Measurements from ENCODE around the gene TBXAS1.
"Not testable (repeated sequence)": the region's sequence is repeated elsewhere in the genome, so short reads cannot be mapped to it uniquely, and the experiment has no call there.

TBXAS1 gene

DNA sequence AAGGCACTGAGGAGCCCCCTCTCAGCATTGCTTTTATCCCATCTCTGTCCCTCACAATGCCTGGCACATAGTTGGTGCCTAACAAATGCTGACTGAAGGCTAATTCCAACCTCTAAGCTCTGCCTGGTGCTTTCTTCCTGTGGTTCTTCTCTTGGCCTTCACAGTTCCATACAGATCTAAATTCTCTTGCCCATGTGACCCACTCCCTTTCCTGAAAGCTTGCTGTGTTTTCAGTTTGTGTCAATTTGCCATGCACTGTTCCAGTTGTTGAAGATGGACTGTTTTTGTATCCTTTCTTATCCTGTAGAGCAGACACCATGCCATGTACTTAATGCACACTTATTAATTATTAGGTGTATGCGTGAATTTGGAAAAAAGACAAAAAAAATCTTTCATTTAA lies 9.2 kb downstream of the TBXAS1 start:
- no peak for ATAC-seq (ENCODE audit: low read depth)

DNA sequence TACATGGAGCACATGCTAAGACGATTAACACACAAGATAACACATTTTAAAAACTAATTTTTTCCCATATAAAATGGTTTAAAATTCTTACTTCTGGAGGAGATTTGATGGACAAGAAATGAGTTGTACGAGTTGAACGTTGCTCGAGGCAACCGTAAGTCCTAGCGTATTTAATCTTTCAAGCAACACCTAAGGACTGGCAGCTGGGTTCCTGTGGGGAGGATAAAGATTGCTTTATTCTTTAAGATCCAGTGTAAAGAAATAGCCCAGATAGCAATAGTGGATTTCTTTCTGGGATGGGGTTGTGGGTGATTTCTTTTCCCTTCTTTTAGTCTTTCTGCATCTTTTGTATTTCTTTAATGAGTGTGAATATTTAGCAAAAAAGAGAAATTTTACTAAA lies 9.8 kb downstream of the TBXAS1 start:
- Histone ChIP-seq H3K27ac (ENCODE audit: poor library complexity, severe bottlenecking) (no peak overlapping the region), H3K4me3 (ENCODE audit: severe bottlenecking) (no peak overlapping the region), H3K9me3 (ENCODE audit: severe bottlenecking) (no peaks in the 10 kb centered on the region), H3K36me3 (ENCODE audit: low read depth) (no peaks in the 10 kb centered on the region), H3K4me1 (ENCODE audit: insufficient read depth, poor library complexity, severe bottlenecking) (no peaks in the 10 kb centered on the region), H3K27me3 (ENCODE audit: insufficient read depth, poor library complexity, severe bottlenecking) (no peaks in the 10 kb centered on the region)
- no peak for DNase-seq (ENCODE audit: low spot score)
- ATAC-seq (ENCODE audit: low read depth), result no peak
- TF ChIP-seq, protein P1, sequence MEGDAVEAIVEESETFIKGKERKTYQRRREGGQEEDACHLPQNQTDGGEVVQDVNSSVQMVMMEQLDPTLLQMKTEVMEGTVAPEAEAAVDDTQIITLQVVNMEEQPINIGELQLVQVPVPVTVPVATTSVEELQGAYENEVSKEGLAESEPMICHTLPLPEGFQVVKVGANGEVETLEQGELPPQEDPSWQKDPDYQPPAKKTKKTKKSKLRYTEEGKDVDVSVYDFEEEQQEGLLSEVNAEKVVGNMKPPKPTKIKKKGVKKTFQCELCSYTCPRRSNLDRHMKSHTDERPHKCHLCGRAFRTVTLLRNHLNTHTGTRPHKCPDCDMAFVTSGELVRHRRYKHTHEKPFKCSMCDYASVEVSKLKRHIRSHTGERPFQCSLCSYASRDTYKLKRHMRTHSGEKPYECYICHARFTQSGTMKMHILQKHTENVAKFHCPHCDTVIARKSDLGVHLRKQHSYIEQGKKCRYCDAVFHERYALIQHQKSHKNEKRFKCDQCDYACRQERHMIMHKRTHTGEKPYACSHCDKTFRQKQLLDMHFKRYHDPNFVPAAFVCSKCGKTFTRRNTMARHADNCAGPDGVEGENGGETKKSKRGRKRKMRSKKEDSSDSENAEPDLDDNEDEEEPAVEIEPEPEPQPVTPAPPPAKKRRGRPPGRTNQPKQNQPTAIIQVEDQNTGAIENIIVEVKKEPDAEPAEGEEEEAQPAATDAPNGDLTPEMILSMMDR (IDR thresholded peaks at IDR 0.05; ENCODE audit: poor library complexity, severe bottlenecking), result no peak

More for the DNA sequence above, 9.2 kb downstream of the TBXAS1 start:
- Histone ChIP-seq H3K4me3 (ENCODE audit: severe bottlenecking) (no peak overlapping the region), H3K4me1 (ENCODE audit: insufficient read depth, poor library complexity, severe bottlenecking) (no peaks in the 10 kb centered on the region), H3K27me3 (ENCODE audit: insufficient read depth, poor library complexity, severe bottlenecking) (no peaks in the 10 kb centered on the region), H3K27ac (ENCODE audit: poor library complexity, severe bottlenecking) (no peak overlapping the region), H3K9me3 (ENCODE audit: severe bottlenecking) (no peaks in the 10 kb centered on the region), H3K36me3 (ENCODE audit: low read depth) (no peaks in the 10 kb centered on the region)
- DNase-seq (ENCODE audit: low spot score), result no peak
- TF ChIP-seq, protein P1 (IDR thresholded peaks at IDR 0.05; ENCODE audit: poor library complexity, severe bottlenecking), result no peak

- Histone ChIP-seq H3K36me3 (ENCODE audit: low read depth) (no peaks in the 10 kb centered on the region), H3K9me3 (ENCODE audit: severe bottlenecking) (no peaks in the 10 kb centered on the region), H3K27ac (ENCODE audit: poor library complexity, severe bottlenecking) (no peak overlapping the region), H3K4me3 (ENCODE audit: severe bottlenecking) (no peak overlapping the region), H3K27me3 (ENCODE audit: insufficient read depth, poor library complexity, severe bottlenecking) (no peaks in the 10 kb centered on the region), H3K4me1 (ENCODE audit: insufficient read depth, poor library complexity, severe bottlenecking) (no peaks in the 10 kb centered on the region)
- TF ChIP-seq, protein P1 (IDR thresholded peaks at IDR 0.05; ENCODE audit: poor library complexity, severe bottlenecking), result no peak
- no peak for DNase-seq (ENCODE audit: low spot score)
- no peak for ATAC-seq (ENCODE audit: low read depth)
Observed at GRCh38 chr7:139840776-139841175, 11.7 kb downstream of the TBXAS1 start.

- no peaks in the 10 kb centered on the region for H3K36me3 ChIP-seq (ENCODE audit: low read depth)
- no peaks in the 10 kb centered on the region for H3K27me3 ChIP-seq (ENCODE audit: insufficient read depth, poor library complexity, severe bottlenecking)
- no peaks in the 10 kb centered on the region for H3K9me3 ChIP-seq (ENCODE audit: severe bottlenecking)
- H3K4me1 ChIP-seq (ENCODE audit: insufficient read depth, poor library complexity, severe bottlenecking), result no peaks in the 10 kb centered on the region
- no peak overlapping the region for H3K4me3 ChIP-seq (ENCODE audit: severe bottlenecking)
- ATAC-seq (ENCODE audit: low read depth) (no peak), DNase-seq (ENCODE audit: low spot score) (no peak)
- no peak overlapping the region for H3K27ac ChIP-seq (ENCODE audit: poor library complexity, severe bottlenecking)
- TF ChIP-seq, protein P1 (IDR thresholded peaks at IDR 0.05; ENCODE audit: poor library complexity, severe bottlenecking), result no peak
Observed at GRCh38 chr7:139842401-139843210, 13.5 kb downstream of the TBXAS1 start.

DNA sequence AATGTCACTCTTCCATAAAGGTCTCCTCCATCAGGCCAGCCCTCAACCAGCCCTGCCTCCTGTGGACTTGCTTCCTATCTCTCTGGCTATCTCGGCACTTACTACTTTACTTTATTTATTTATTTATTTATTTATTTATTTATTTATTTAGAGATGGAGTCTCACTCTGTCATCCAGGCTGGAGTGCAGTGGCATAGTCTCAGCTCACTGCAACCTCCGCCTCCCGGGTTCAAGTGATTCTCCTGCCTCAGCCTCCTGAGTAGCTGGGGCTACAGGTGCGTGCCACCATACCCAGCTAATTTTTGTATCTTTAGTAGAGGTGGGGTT lies 14.1 kb downstream of the TBXAS1 start:
- not testable (repeated sequence) for H3K4me3 ChIP-seq (ENCODE audit: severe bottlenecking)

More for the DNA sequence above, 14.1 kb downstream of the TBXAS1 start:
- DNase-seq (ENCODE audit: low spot score); H3K4me1 ChIP-seq (ENCODE audit: insufficient read depth, poor library complexity, severe bottlenecking); ATAC-seq (ENCODE audit: low read depth); H3K36me3 ChIP-seq (ENCODE audit: low read depth); H3K9me3 ChIP-seq (ENCODE audit: severe bottlenecking); H3K27me3 ChIP-seq (ENCODE audit: insufficient read depth, poor library complexity, severe bottlenecking); H3K27ac ChIP-seq (ENCODE audit: poor library complexity, severe bottlenecking): not testable (repeated sequence)

Data from RWPE2 (cell line).